Measurements from ENCODE around the gene XYLT2.

Gene XYLT2

DNA sequence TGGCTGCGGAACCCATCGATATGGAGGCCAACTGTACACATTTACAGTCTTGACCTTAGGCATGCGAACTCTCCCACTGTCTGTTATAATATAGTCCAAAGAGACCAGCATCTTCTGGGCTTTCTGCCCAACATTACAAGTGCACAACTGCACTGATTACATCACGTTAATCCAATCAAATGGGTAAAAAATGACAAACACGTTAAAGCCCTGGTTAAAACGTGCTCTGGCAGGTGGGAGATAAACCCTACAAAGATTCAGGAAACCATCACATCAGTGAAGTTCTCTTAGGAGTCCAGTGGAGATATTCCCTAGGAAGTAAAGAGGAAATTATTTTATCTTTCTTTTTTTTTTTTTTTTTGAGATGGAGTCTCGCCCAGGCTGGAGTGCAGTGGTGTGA lies 23.7 kb upstream of the XYLT2 start:
- DNase-seq (ENCODE audit: low read depth) = no peak
- TF ChIP-seq, protein P1, sequence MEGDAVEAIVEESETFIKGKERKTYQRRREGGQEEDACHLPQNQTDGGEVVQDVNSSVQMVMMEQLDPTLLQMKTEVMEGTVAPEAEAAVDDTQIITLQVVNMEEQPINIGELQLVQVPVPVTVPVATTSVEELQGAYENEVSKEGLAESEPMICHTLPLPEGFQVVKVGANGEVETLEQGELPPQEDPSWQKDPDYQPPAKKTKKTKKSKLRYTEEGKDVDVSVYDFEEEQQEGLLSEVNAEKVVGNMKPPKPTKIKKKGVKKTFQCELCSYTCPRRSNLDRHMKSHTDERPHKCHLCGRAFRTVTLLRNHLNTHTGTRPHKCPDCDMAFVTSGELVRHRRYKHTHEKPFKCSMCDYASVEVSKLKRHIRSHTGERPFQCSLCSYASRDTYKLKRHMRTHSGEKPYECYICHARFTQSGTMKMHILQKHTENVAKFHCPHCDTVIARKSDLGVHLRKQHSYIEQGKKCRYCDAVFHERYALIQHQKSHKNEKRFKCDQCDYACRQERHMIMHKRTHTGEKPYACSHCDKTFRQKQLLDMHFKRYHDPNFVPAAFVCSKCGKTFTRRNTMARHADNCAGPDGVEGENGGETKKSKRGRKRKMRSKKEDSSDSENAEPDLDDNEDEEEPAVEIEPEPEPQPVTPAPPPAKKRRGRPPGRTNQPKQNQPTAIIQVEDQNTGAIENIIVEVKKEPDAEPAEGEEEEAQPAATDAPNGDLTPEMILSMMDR (IDR thresholded peaks at IDR 0.05; ENCODE audit: insufficient read depth, low read depth, low read length, missing control alignments) = no peak
- H3K4me3 ChIP-seq (ENCODE audit: low read depth, low read length) = no peak overlapping the region

- TF ChIP-seq, protein P1 (IDR thresholded peaks at IDR 0.05; ENCODE audit: insufficient read depth, low read depth, low read length, missing control alignments) = no peak
- H3K4me3 ChIP-seq (ENCODE audit: low read depth, low read length) = no peak overlapping the region
- DNase-seq (ENCODE audit: low read depth) = no peak
Observed at GRCh38 chr17:50323060-50323459, 22.9 kb upstream of the XYLT2 start.

GRCh38 chr17:50325906-50326305 lies 20.0 kb upstream of the XYLT2 start:
- TF ChIP-seq, protein P1 (IDR thresholded peaks at IDR 0.05; ENCODE audit: insufficient read depth, low read depth, low read length, missing control alignments) = no peak
- no peak overlapping the region for H3K4me3 ChIP-seq (ENCODE audit: low read depth, low read length)
- no peak for DNase-seq (ENCODE audit: low read depth)

DNA sequence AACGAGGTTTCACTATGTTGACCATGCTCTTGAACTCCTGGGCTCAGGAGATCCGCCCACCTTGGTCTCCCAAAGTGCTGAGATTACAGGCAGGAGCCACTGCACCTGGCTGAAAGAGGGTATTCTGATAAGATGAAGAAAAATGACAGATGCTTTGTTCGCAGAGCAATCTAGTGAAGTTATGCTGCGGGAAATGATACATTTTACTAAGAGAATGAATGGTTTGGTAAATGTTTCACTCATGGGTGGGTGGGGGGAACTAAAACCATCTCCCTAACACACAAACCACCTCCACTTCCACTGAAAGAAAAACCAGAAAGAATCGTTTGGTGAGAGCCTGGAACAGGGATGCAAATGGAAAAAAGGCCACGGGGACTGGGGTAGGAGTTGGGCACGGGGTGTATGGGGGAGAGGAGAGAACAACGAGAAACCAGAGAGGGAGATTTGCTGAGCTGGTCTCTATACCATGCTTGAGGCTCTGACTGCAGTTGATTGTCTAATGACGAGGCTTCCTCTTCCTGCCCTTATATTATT lies 19.0 kb upstream of the XYLT2 start:
- TF ChIP-seq, protein P1 (IDR thresholded peaks at IDR 0.05; ENCODE audit: insufficient read depth, low read depth, low read length, missing control alignments) = no peak
- H3K4me3 ChIP-seq (ENCODE audit: low read depth, low read length) = no peak overlapping the region
- DNase-seq (ENCODE audit: low read depth) = peak; percentile 41

DNA sequence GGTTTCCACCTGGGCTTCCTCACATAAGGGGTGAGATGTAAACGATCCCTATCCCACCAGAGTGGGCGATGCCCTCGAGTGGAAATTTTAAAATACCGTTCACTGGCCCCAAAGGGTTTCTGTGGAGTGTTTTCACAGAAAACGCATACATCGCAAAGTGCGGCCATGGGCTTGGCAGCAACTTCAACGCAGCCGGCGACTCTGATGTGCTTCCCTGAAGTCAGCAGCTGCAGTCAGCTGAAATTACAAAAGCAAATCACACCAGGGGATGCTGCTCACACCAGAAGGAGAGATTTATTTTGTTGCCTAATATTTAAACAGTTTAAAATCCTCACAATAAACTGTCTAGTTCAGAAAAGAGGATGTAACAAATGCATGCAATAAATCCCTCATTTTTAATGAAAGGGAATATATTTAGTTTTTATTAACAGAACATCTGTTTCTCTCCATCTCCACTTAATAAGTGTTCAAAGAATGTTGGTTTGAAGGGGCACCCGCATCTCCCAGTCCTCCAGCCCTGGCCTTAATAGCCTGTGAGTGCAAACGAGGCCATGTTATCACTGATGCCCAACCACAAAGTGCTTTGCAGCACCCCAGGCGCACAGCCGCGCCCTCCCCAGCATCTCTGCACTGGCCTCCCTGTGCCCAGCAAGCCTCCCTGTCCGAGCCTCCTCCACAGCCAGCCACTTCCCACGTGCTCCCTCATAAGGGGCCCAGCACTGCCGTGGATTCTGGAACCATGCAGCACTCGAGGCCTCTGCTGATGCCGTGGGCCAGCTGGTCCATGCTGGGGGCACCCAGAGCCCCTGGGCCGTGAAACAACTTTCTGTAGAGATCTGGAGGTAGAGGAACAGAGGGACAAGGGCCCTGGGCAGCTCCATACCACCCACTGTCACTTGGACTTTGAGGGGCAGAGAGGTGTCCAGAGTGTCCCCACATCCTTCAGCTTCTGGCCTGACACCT lies 17.3 kb upstream of the XYLT2 start:
- no peak overlapping the region for H3K4me3 ChIP-seq (ENCODE audit: low read depth, low read length)
- no peak for DNase-seq (ENCODE audit: low read depth)
- TF ChIP-seq, protein P1 (IDR thresholded peaks at IDR 0.05; ENCODE audit: insufficient read depth, low read depth, low read length, missing control alignments) = no peak

DNA sequence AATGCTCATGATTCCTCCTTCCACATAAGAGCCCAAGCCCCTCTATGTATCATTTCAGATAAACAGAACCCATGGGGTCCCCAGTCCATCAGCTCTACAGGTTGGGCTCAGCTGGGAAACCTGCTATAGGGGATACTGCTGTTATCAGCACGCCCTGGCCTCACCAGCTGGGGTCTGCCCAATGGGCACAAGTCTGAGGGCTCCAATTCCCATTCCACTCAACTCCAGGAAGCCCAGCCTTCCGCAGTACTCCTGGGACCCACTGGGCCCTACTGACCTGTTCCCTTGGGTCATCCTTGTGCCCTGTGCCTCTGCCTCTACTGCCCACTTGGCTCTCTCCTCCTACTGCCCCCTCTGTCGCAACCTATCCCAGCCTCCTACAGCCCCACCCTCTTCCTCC lies 16.2 kb upstream of the XYLT2 start:
- no peak overlapping the region for H3K4me3 ChIP-seq (ENCODE audit: low read depth, low read length)
- DNase-seq (ENCODE audit: low read depth) = no peak
- TF ChIP-seq, protein P1 (IDR thresholded peaks at IDR 0.05; ENCODE audit: insufficient read depth, low read depth, low read length, missing control alignments) = no peak

All from GM12865 (cell line).